Tibial nerve (tissue), 4 donors: ENCODE measurements around the gene INPP5A. TPM values are rescaled to one million over a fixed set of nuclear protein-coding genes. Genes with fewer than 3 reads are reported as not detected.

Experiments used
- DNase-seq, 2 donors: peaks; one replicate each; pipeline ENCODE4 v3.0.0-alpha.2; 2019; ENCODE audit warnings: low spot score in 2 of 2
- H3K27ac ChIP-seq, 4 donors: fragments of 200-600 bp; sonication (generic) in 3 of 4; one replicate each; pipeline ENCODE4 v1.5.1; 2017 to 2019; ENCODE audit warnings: mild to moderate bottlenecking in 1 of 4
- H3K27me3 ChIP-seq, 2 donors: fragments of 200-600 bp; sonication (generic) in 1 of 2; one replicate each; pipeline versions ENCODE4 v1.5.1 to v1.6.0; 2017 to 2019
- H3K36me3 ChIP-seq, 3 donors: fragments of 200-600 bp; sonication (generic); one replicate each; pipeline ENCODE4 v1.5.1; 2018 to 2019
- H3K4me1 ChIP-seq, 4 donors: fragments of 200-600 bp; sonication (generic) in 3 of 4; one replicate each; pipeline ENCODE4 v1.5.1; 2017 to 2019
- H3K4me3 ChIP-seq, 4 donors: fragments of 200-600 bp; sonication (generic) in 3 of 4; one replicate each; pipeline ENCODE4 v1.5.1; 2017 to 2019; ENCODE audit warnings: mild to moderate bottlenecking in 1 of 4, moderate library complexity in 1 of 4
- H3K9me3 ChIP-seq, 4 donors: fragments of 200-600 bp; sonication (generic) in 3 of 4; one replicate each; pipeline ENCODE4 v1.5.1; 2017 to 2019
- EP300 ChIP-seq, 2 donors: sonication (generic); formaldehyde crosslinking; IDR thresholded peaks; one replicate each; pipeline ENCODE4 v1.6.1; 2017; ENCODE audit warnings: antibody characterized with exemption in 2 of 2, mild to moderate bottlenecking in 1 of 2
- POLR2A ChIP-seq, 2 donors: fragments of 450-650 bp; IDR thresholded peaks; one replicate each; pipeline ENCODE4 v1.6.1; 2017; ENCODE audit warnings: antibody characterized with exemption in 2 of 2, mild to moderate bottlenecking in 2 of 2, moderate library complexity in 2 of 2
- WGBS, 2 donors: methylation state at CpG; one replicate each; pipeline ENCODE4 v1.1.5; 2018; 5-methylcytosine and 5-hydroxymethylcytosine counted together
- total RNA-seq, 4 donors: library from RNA; depleted of rRNA; stranded (reverse); fragments of >200 nt; gene quantifications; one replicate each; pipeline ENCODE4 v1.1.0, GENCODE V29; 2016
- TF ChIP-seq, protein P1 (sequence below), 5 experiments: fragments of 200-600 bp in 3 of 5; fragments of 450-650 bp in 2 of 5; sonication (generic) in 3 of 5; IDR thresholded peaks; one replicate each; pipeline ENCODE4 v1.5.1; 2016 to 2019; ENCODE audit warnings: antibody characterized with exemption in 5 of 5, mild to moderate bottlenecking in 3 of 5, moderate library complexity in 2 of 5

INPP5A gene
- total RNA-seq, 4 donors from 2014 or later = 73.8 to 101 (median 86.2) TPM

DNA sequence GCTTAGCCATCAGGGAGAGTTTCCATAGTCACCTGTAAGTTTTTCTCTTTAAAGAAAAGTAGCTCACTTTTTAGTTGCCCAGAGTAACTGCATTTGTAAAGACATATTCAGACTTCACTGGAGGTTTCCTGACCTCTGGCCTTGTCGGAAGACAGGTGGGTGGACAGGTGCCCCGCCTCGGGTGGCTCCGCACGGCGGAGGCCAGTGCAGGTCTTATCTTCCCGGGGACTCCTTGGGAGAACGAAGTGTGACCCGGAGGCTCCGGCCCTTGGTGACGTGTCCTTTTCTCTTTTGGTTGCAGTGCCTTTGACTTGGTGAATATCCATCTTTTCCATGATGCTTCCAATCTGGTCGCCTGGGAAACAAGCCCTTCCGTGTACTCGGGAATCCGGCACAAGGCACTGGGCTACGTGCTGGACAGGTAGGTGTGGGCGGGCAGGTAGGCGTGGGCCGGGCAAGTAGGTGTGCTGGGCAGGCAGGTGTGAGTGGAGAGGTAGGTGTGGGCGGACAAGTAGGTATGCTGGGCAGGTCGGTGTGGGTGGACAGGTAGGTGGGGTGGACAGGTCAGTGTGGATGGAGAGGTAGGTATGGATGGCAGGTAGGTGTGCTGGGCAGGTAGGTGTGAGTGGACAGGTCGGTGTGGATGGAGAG is 172.6 kb downstream of the INPP5A start:
- peaks cover 0 to 54% (median 0%) of the 10 kb centered on the region in 3 donors for H3K36me3 ChIP-seq
- no peaks in the 10 kb centered on the region for H3K27me3 ChIP-seq
- peaks cover 0 to 17% (median 0%) of the 10 kb centered on the region in 4 donors for H3K9me3 ChIP-seq
- TF ChIP-seq, protein P1, sequence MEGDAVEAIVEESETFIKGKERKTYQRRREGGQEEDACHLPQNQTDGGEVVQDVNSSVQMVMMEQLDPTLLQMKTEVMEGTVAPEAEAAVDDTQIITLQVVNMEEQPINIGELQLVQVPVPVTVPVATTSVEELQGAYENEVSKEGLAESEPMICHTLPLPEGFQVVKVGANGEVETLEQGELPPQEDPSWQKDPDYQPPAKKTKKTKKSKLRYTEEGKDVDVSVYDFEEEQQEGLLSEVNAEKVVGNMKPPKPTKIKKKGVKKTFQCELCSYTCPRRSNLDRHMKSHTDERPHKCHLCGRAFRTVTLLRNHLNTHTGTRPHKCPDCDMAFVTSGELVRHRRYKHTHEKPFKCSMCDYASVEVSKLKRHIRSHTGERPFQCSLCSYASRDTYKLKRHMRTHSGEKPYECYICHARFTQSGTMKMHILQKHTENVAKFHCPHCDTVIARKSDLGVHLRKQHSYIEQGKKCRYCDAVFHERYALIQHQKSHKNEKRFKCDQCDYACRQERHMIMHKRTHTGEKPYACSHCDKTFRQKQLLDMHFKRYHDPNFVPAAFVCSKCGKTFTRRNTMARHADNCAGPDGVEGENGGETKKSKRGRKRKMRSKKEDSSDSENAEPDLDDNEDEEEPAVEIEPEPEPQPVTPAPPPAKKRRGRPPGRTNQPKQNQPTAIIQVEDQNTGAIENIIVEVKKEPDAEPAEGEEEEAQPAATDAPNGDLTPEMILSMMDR (IDR thresholded peaks at IDR 0.05) = no peak
- no peak for TF ChIP-seq EP300 (IDR thresholded peaks at IDR 0.05)
- TF ChIP-seq POLR2A (IDR thresholded peaks at IDR 0.05) = no peak
- WGBS, 2 donors = 94 to 95% methylated on average over 22 of the region's 22 CpGs
- no peak overlapping the region for H3K4me3 ChIP-seq
- peaks cover 0 to 41% (median 12%) of the 10 kb centered on the region in 4 donors for H3K4me1 ChIP-seq
- DNase-seq = no peak
- peak overlapping the region in 1 of 4 donors; percentile 26 for H3K27ac ChIP-seq

DNA sequence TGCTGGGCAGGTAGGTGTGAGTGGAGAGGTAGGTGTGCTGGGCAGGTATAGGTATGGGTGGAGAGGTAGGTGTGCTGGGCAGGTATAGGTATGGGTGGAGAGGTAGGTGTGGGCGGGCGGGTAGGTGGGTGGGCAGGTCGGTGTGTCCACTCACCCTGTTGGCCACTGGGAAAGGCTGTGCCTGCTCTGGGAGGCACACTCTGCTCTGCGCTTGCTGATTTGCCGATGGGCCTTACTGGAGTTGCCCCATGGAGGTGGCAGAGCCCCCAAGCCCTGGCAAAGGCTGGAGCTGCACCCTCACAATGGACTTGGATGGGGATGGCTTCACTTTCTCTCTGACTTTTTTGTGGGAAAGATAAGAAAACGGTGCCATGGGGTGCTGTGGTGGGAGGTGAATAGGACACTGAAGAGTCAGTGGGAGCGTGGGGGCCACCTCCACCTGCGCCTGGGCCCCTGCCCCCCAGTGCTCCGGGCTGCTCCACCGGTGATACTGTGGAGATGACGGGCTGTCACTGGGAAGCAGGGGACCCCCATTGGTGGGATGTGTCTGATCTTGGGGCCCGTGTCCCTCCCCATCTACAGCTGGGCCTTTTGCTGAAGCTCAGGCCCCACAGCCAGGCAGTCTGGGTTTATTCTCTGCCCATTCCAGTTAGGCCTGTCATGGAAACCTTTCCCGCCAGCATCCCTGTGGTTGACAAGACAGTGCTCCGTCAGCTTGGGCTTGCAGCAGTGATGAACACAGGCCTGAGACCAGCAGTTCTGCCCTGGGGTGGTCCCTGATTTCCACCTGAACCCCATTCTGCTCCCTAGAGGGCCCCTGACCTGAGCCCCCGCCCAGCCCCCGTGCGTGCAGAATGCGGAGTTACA is 173.4 kb downstream of the INPP5A start:
- whole genome bisulfite sequencing, 2 donors = 93 to 96% methylated on average over 18 of the region's 18 CpGs
- Histone ChIP-seq H3K27me3 (no peaks in the 10 kb centered on the region), H3K4me1 (peaks cover 0 to 46% (median 16%) of the 10 kb centered on the region in 4 donors), H3K27ac (peak overlapping the region in 2 of 4 donors; percentile 34 to 36), H3K4me3 (no peak overlapping the region), H3K9me3 (peaks cover 0 to 9% (median 0%) of the 10 kb centered on the region in 4 donors), H3K36me3 (peaks cover 0 to 50% (median 0%) of the 10 kb centered on the region in 3 donors)
- TF ChIP-seq POLR2A (IDR thresholded peaks at IDR 0.05) (no peak), EP300 (IDR thresholded peaks at IDR 0.05) (no peak)
- TF ChIP-seq, protein P1 (IDR thresholded peaks at IDR 0.05) = no peak
- no peak for DNase-seq

DNA sequence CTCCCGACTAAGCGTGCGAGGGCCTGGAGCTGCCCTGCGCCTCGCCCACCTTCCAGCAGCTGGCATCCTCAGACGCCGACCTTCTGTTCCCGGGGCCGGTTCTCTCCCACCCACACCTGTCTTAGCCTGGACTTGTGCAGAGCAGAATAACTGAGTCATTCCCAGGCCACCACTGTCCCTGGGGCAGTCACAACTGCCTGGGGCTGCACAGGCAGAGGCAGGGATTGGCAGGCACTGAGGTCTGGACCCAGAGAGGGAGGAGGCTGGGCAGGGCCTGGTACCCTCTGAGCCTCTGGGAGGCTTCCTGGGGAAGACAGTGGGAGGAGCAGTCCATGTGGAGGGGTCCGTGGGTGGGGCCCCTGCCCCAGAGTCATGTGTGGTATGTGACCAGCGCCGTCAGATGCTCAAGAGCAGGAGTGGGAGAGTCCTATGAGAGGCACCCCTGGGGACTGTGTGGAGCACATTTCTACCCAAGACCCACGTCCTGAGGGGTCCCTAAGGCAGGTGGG is 174.1 kb downstream of the INPP5A start:
- Histone ChIP-seq H3K4me1 (peaks cover 0 to 53% (median 18%) of the 10 kb centered on the region in 4 donors), H3K36me3 (peaks cover 0 to 51% (median 0%) of the 10 kb centered on the region in 3 donors), H3K9me3 (peaks cover 0 to 2% (median 0%) of the 10 kb centered on the region in 4 donors), H3K4me3 (no peak overlapping the region), H3K27me3 (no peaks in the 10 kb centered on the region), H3K27ac (peak overlapping the region in 1 of 4 donors; percentile 34)
- no peak for TF ChIP-seq POLR2A (IDR thresholded peaks at IDR 0.05)
- TF ChIP-seq, protein P1 (IDR thresholded peaks at IDR 0.05) = no peak
- TF ChIP-seq EP300 (IDR thresholded peaks at IDR 0.05) = no peak
- WGBS, 2 donors = 81 to 82% methylated on average over 12 to 13 of the region's 13 CpGs
- no peak for DNase-seq

DNA sequence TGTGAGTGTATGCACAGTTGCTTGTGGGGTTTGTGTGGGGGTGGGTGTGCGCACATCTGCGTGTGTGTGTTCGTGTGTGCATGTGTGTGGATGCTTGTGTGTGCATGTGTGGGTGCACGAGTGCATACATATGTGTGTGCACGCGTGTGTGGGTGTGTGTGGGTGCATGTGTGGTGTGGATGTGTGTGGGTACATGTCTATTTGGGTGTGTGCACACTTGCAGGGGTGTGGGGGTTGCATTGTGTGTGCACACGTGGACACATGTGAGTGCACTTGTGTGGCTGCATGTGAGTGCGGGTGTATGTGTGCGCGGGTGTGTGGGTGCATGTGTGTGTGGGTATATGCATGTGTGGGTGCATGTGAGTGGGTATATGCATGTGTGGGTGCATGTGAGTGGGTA is 174.7 kb downstream of the INPP5A start:
- Histone ChIP-seq H3K9me3 (no peaks in the 10 kb centered on the region), H3K27me3 (no peaks in the 10 kb centered on the region), H3K36me3 (peaks cover 0 to 49% (median 0%) of the 10 kb centered on the region in 3 donors), H3K27ac (no peak overlapping the region), H3K4me1 (peaks cover 0 to 59% (median 20%) of the 10 kb centered on the region in 4 donors), H3K4me3 (no peak overlapping the region)
- TF ChIP-seq, protein P1 (IDR thresholded peaks at IDR 0.05) = no peak
- TF ChIP-seq EP300 (IDR thresholded peaks at IDR 0.05) (no peak), POLR2A (IDR thresholded peaks at IDR 0.05) (no peak)
- WGBS, 2 donors = 95 to 98% methylated on average over 10 of the region's 10 CpGs
- DNase-seq = no peak
